NCI-H1105 treated with DMSO at 0.1 percent for 48 hours (cell line): ENCODE data around the gene GNL1.
"Not testable (repeated sequence)": the region's sequence is repeated elsewhere in the genome, so short reads cannot be mapped to it uniquely, and the experiment has no call there.

ENCODE experiments used
- DNase-seq: peaks from one replicate; lab custom pipeline; 2025; lab: John Stamatoyannopoulos, UW

Gene GNL1

DNA sequence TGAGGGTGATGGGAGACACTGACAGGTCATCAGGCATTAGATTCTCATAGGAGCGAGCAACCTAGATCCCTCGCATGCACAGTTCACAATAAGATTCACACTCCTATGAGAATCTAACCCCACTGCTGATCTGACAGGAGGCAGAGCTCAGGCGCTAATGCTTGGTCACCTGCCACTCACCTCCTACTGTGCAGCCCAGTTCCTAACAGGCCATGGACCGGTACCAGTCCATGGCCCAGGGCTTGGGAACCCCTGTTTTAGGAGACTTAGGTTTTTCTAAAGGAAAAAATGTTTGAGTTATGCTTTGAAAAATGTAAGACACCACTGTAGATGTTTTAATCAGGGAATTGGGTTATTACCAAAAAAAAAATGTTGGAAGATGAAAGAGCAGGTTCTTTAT lies 60.3 kb downstream of the GNL1 start:
- no peak for DNase-seq

DNA sequence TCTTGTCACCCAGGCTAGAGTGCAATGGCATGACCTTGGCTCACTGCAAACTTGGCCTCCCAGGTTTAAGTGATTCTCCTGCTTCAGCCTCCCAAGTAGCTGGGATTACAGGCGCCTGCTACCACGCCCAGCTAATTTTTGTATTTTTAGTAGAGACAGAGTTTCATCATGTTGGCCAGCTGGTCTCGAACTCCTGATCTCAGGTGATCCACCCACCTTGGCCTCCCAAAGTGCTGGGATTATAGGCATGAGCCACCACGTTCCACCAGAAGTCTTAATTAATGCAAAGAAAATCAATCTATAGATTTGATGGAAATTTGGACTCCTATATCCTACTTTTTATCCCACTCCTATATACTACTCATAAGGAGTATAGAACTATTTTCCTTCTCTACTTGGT lies 61.2 kb downstream of the GNL1 start:
- not testable (repeated sequence) for DNase-seq

DNA sequence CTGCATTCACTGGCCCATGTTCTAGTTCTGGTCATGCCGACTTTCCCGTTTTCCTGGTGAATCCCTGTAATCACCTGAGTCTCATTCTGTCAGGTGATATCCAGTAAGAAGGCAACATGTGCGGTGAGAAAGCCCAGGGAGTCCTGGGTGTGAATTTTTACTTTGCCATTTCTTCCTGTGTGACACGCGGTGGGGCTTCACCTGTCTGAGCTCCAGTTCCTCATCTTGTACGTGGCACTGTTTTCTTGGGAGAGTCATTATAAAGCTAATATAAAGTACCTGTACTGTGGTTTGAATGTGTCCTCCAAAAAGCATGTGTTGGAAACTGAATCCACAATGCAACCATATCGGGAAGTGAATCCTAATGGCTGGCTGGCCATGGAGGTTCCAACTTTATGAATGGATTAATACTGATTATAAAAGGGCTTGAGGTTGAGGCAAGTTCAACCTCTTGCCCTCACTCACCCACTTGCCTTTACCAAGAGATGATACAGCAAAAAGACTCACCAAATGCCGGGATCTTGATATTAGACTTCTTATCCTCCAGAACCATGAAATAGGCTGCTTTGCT lies 61.9 kb downstream of the GNL1 start:
- DNase-seq = no peak

DNA sequence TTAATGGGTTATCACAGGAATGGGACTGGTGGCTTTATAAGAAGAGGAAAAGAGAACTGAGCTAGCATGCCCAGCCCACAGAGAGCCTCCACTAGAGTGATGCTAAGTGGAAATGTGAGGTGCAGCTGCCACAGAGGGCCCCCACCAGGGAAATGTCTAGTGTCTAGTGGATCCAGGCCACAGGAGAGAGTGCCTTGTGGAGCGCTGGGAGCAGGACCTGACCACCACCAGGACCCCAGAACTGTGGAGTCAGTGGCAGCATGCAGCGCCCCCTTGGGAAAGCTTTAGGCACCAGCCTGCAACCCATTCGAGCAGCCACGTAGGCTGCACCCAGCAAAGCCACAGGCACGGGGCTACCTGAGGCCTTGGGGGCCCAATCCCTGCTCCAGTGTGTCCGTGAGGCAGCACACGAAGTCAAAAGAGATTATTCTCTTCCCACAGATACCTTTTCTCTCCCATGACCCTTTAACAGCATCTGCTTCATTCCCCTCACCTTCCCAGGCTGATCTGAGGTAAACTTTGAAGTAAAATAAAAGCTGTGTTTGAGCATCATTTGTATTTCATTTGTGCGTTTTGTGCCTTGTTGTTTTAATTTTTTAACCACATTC lies 62.5 kb downstream of the GNL1 start:
- DNase-seq = no peak

DNA sequence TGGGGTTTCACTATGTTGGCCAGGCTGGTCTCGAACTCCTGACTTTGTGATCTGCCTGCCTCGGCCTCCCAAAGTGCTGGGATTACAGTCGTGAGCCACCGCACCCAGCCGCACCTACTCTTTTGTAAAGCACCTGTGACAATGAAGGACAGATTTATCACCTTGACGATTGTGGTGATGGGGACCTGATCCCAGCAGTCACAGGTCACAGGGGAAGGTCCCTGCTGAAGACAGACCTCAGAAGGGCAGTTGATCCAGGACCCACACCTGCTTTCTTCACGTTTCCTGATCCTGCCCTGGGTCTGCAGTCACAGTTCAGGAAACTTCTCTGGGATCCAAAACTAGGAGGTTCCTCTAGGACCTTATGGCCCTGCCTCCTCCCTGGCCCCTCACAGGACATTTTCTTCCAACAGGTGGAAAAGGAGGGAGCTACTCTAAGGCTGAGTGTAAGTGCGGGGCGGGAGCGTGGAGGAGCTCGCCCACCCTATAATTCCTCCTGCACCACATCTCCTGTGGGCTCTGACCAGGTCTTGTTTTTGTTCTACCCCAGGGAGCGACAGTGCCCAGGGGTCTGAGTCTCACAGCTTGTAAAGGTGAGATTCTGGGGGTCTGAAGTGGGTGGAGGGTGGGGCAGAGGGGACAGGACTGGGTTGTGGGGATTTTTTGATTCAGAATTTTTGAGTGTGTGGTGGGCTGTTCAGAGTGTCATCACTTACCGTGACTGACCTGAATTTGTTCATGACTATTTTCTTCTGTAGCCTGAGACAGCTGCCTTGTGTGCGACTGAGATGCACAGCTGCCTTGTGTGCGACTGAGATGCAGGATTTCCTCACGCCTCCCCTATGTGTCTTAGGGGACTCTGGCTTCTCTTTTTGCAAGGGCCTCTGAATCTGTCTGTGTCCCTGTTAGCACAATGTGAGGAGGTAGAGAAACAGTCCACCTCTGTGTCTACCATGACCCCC lies 64.0 kb downstream of the GNL1 start:
- no peak for DNase-seq
